ENCODE data around the gene BRD1. TPM values are rescaled to one million over a fixed set of nuclear protein-coding genes. Genes with fewer than 3 reads are reported as not detected.

The BRD1 gene
- total RNA-seq, 2 experiments from 2014 or later, result 24.5 to 29.0 TPM

GRCh38 chr22:49769691-49770546 is 57.8 kb downstream of the BRD1 start:
- no peak overlapping the region for H3K27ac Mint-ChIP-seq
- ChIA-PET CTCF (no interaction called here), POLR2A (no interaction called here)
- TF ChIP-seq, protein P1, sequence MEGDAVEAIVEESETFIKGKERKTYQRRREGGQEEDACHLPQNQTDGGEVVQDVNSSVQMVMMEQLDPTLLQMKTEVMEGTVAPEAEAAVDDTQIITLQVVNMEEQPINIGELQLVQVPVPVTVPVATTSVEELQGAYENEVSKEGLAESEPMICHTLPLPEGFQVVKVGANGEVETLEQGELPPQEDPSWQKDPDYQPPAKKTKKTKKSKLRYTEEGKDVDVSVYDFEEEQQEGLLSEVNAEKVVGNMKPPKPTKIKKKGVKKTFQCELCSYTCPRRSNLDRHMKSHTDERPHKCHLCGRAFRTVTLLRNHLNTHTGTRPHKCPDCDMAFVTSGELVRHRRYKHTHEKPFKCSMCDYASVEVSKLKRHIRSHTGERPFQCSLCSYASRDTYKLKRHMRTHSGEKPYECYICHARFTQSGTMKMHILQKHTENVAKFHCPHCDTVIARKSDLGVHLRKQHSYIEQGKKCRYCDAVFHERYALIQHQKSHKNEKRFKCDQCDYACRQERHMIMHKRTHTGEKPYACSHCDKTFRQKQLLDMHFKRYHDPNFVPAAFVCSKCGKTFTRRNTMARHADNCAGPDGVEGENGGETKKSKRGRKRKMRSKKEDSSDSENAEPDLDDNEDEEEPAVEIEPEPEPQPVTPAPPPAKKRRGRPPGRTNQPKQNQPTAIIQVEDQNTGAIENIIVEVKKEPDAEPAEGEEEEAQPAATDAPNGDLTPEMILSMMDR (IDR thresholded peaks at IDR 0.05), result no peak
- no peaks in the 10 kb centered on the region for H3K27me3 Mint-ChIP-seq
- DNase-seq (no peak), ATAC-seq (no peak)
- peaks cover 8% of the 10 kb centered on the region for H3K9me3 Mint-ChIP-seq
- intact Hi-C loops (cut with micrococcal nuclease), result loop anchor here (10.0 kb wide), 1 partner anchor 155 kb away; no protein-coding TSS in a partner anchor
- H3K4me1 Mint-ChIP-seq (ENCODE audit: low read depth), result peaks cover 13% of the 10 kb centered on the region
- H3K4me3 Mint-ChIP-seq, result no peak overlapping the region
- peaks cover 18% of the 10 kb centered on the region for H3K36me3 Mint-ChIP-seq (ENCODE audit: low read depth)

GRCh38 chr22:49768951-49769690 is 58.6 kb downstream of the BRD1 start:
- intact Hi-C loops (cut with micrococcal nuclease), result loop anchor here (10.0 kb wide), 1 partner anchor 156 kb away; no protein-coding TSS in a partner anchor
- DNase-seq (no peak), ATAC-seq (no peak)
- TF ChIP-seq, protein P1 (IDR thresholded peaks at IDR 0.05), result no peak
- POLR2A ChIA-PET, result no interaction called here
- no peak overlapping the region for H3K4me3 Mint-ChIP-seq
- peaks cover 13% of the 10 kb centered on the region for H3K4me1 Mint-ChIP-seq (ENCODE audit: low read depth)
- no peak overlapping the region for H3K27ac Mint-ChIP-seq
- H3K27me3 Mint-ChIP-seq, result no peaks in the 10 kb centered on the region
- CTCF ChIA-PET, result interaction anchor here (2.8 kb wide), 1 partner anchor 20 kb away, joined by 11 read pairs; no protein-coding TSS in a partner anchor
- H3K9me3 Mint-ChIP-seq, result peaks cover 8% of the 10 kb centered on the region
- H3K36me3 Mint-ChIP-seq (ENCODE audit: low read depth), result peaks cover 12% of the 10 kb centered on the region

DNA sequence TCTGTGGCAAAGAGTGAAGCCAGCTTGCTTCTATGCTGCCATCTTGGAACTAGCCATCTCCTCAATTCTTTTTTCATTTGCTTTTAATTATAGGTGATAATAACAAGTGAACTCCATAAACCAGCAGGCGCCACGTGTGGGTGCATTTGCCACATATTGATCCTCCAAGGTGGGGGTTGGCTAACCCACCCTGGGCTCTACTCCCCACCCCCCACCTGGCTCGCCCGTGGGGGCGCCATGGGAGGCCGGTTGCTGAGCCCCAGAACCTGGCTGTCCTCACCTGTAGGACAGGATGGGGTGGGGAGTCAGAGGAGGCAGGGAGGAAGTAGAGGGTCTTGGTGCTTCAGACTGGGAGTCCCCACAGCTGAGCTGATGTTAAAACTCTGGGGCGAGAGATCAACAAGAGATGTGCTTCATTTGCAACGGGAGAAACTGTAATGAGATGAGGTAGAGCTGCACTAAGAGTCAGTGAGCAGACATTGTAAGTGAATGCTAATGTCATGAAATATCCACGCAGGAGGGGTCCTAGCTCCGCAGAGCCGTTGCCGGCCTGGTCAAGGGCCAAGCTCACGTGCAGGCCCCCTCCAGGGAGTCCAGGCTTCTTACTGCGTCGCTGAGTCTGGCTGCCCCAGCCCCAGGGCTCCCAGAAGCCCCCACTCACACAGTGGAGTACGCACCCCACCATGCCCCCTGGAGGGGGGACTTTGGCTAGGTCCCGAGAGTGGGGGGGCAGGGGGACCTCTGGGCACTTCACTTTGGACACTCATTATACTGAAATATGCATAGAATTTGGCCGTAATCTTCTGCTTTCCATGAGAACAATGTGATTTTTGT is 59.4 kb downstream of the BRD1 start:
- Mint-ChIP-seq H3K4me1 (ENCODE audit: low read depth) (peaks cover 11% of the 10 kb centered on the region), H3K27me3 (no peaks in the 10 kb centered on the region), H3K9me3 (peaks cover 8% of the 10 kb centered on the region), H3K4me3 (no peak overlapping the region), H3K27ac (no peak overlapping the region), H3K36me3 (ENCODE audit: low read depth) (peaks cover 4% of the 10 kb centered on the region)
- ATAC-seq (no peak), DNase-seq (no peak)
- ChIA-PET POLR2A (interaction anchor here (0.8 kb wide), 1 partner anchor 149 kb away, joined by 4 read pairs; no protein-coding TSS in a partner anchor), CTCF (interaction anchor here (0.6 to 2.8 kb wide), 24 partner anchors 9 to 354 kb away, joined by 3 to 16 read pairs (median 4); no protein-coding TSS in a partner anchor)
- intact Hi-C loops (cut with micrococcal nuclease), result loop anchor here (10.0 kb wide), 1 partner anchor 157 kb away; no protein-coding TSS in a partner anchor
- TF ChIP-seq, protein P1 (IDR thresholded peaks at IDR 0.05), result no peak

GRCh38 chr22:49767355-49768062 is 60.2 kb downstream of the BRD1 start:
- intact Hi-C loops (cut with micrococcal nuclease), result loop anchor here (10.0 kb wide), 1 partner anchor 157 kb away; no protein-coding TSS in a partner anchor
- DNase-seq (peak; percentile 33), ATAC-seq (peak; percentile 74)
- Mint-ChIP-seq H3K4me3 (no peak overlapping the region), H3K27me3 (no peaks in the 10 kb centered on the region), H3K9me3 (peaks cover 8% of the 10 kb centered on the region), H3K36me3 (ENCODE audit: low read depth) (peaks cover 4% of the 10 kb centered on the region), H3K4me1 (ENCODE audit: low read depth) (peaks cover 5% of the 10 kb centered on the region), H3K27ac (no peak overlapping the region)
- POLR2A ChIA-PET, result interaction anchor here (0.7 to 0.8 kb wide), 3 partner anchors 42 to 150 kb away, joined by 3 to 4 read pairs (median 3); no protein-coding TSS in a partner anchor
- CTCF ChIA-PET, result interaction anchor here (0.6 to 2.8 kb wide), 27 partner anchors 10 to 441 kb away, joined by 3 to 16 read pairs (median 4); no protein-coding TSS in a partner anchor
- TF ChIP-seq, protein P1 (IDR thresholded peaks at IDR 0.05), result peak; percentile 92

All from activated CD8-positive, alpha-beta T cell treated with anti-CD3 and anti-CD28 coated beads for 36 hours (primary cell).